ENCODE measurements around the gene ALK.

- TF ChIP-seq CTCF (conservative IDR thresholded peaks at IDR 0.05 in 1 of 2, IDR thresholded peaks at IDR 0.05 in 1 of 2; ENCODE audit: low read depth in 1 of 2, low read length in 2 of 2) (no peak), EZH2 (IDR thresholded peaks at IDR 0.05; ENCODE audit: low read length, missing control alignments) (no peak)
Observed at GRCh38 chr2:29589440-29590103, 331.8 kb downstream of the ALK start.
